HG02943 (cell line): ENCODE measurements around the gene KCNK6.
A peak's percentile ranks its signal among the peaks of the same experiment; 100 is the strongest.
"Not testable (repeated sequence)": the region's sequence is repeated elsewhere in the genome, so short reads cannot be mapped to it uniquely, and the experiment has no call there.

Experiments
- ATAC-seq: cut with Tn5 transposase; IDR thresholded peaks from one replicate; pipeline ENCODE4 v1.9.1; 2021; ENCODE audit warnings: mild to moderate bottlenecking, low read depth, moderate library complexity; ENCODE audit not compliant: unreplicated experiment

Gene KCNK6

GRCh38 chr19:38360839-38361631 is 41.4 kb downstream of the KCNK6 start:
- no peak for ATAC-seq

DNA sequence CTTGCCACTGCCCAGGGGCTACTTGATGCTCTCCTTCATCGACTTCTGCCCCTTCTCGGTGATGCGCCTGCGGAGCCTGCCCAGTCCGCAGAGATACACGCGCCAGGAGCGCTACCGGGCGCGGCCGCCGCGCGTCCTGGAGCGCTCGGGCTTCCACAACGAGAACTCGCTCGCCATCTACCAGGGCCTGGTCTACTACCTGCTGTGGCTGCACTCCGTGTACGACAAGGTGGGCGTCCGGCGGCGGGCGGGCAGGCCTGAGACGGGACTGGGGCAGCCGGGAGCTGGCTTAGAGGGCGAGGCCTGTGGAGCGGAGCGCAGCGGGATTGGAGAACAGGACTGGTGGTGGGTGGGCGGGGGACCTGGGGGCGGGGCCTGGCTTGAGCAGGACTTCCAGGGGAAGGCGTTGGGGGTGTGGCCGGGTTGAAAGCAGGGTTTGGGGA is 42.0 kb downstream of the KCNK6 start:
- no peak for ATAC-seq

GRCh38 chr19:38362076-38362945 is 42.7 kb downstream of the KCNK6 start:
- no peak for ATAC-seq

DNA sequence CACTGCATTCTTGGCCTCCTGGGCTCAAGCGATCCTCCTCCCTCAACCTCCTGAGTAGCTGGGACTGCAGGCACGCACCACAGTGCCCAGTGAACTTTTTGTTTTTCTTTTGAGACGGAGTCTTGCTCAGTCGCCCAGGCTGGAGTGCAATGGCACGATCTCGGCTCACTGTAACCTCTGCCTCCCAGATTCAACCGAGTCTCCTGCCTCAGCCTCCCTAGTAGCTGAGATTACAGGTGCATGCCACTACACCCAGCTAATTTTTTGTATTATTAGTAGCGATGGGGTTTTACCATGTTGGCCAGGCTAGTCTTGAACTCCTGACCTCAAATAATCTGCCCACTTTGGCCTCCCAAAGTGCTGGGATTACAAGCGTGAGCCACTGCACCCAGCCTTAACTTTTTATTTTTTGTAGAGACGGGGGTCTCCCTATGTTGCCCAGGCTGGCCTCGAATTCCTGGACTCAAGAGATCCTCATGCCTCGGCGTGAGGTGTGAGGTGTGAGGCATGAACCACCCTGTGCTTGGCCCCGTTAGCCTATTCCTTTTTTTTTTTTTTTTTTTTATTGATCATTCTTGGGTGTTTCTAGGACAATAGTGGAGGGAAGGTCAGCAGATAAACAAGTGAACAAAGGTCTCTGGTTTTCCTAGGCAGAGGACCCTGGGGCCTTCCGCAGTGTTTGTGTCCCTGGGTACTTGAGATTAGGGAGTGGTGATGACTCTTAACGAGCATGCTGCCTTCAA is 43.5 kb downstream of the KCNK6 start:
- ATAC-seq, result not testable (repeated sequence)

- no peak for ATAC-seq
Observed at GRCh38 chr19:38367041-38367440, 47.4 kb downstream of the KCNK6 start.

GRCh38 chr19:38369584-38369983 is 49.9 kb downstream of the KCNK6 start:
- ATAC-seq, result no peak

GRCh38 chr19:38370299-38370698 is 50.7 kb downstream of the KCNK6 start:
- ATAC-seq, result no peak

GRCh38 chr19:38371081-38371480 is 51.4 kb downstream of the KCNK6 start:
- no peak for ATAC-seq

DNA sequence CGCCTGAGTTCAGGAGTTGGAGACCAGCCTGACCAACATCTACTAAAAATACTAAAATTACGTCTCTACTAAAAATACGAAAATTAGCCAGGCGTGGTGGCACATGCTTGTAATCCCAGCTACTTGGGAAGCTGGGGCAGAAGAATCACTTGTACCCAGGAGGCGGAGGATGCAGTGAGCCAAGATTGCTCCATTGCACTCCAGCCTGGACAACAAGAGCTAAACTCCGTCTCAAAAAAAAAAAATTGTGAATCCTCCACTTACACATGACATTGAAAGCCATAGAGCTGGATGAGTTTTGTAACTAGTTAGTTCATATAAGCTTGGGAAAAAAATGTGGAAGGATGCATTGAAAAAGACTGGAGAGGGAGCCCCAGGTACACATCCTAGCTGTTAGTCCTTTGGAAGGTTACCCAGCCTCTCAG is 54.3 kb downstream of the KCNK6 start:
- ATAC-seq, result no peak

DNA sequence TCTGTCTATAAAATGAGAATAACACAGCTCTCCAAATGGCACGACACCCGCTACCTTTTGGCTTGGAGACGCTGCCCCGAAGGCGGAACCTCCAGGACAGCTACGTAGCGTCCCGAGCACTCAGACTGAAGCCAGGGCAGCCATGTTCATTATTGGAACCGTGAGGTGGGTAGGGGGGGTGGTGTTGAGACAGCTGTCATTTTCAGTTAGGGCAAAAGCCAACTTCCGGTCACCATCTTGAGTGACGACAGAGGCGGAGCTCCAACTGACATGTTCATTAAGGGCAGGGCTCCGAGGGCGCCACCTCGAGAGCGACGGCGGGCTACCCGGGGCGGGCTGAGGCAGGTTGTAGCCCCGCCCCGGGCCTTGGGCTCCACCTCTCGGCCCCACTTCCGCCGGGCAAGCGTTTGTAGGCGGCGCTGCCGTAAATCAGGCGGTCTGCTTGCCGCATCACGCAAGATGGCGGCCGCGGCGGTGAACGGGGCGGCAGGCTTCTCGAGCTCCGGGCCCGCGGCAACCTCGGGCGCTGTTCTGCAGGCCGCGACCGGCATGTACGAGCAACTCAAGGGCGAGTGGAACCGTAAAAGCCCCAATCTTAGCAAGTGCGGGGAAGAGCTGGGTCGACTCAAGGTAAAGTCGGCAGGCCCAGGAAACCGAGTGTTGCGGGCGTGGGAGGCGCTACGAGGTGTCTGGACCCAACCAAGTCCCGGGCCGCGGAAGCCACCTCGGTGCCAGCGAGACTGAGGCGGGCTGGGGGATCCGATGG is 54.9 kb downstream of the KCNK6 start, which contains the start of gene PSMD8:
PSMD8 (plus strand) TSS at position 240 of the 766 bp plus-strand sequence; CDS start at position 271, 31 bp downstream.
- ATAC-seq, result peak; percentile 93

GRCh38 chr19:38375098-38375493 is 55.5 kb downstream of the KCNK6 start:
- ATAC-seq, result no peak

- ATAC-seq, result no peak
Observed at GRCh38 chr19:38375748-38376147, 56.1 kb downstream of the KCNK6 start.

- no peak for ATAC-seq
Observed at GRCh38 chr19:38376576-38376975, 56.9 kb downstream of the KCNK6 start.

DNA sequence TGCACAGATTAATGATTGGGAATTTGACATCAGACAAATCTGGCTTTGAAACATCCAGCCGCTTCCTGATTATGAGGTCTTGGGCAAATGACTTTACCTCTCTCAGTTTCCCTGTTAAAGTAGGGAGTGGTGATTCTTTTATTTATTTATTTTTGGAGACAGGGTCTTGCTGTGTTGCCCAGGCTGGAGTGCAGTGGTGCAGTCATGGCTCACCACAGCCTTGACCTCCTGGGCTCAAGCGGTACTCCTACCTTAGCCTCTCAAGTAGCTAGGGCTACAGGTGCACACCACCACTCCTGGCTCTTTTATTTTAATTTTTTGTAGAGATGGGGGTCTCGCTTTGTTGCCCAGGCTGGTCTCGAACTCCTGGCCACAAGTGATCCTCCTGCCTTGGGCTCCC is 57.4 kb downstream of the KCNK6 start:
- ATAC-seq, result no peak

GRCh38 chr19:38378866-38379265 is 59.2 kb downstream of the KCNK6 start:
- ATAC-seq, result no peak

GRCh38 chr19:38381138-38381537 is 61.5 kb downstream of the KCNK6 start:
- ATAC-seq, result no peak
